Measurements from ENCODE around the gene PRKCZ.
A peak's percentile ranks its signal among the peaks of the same experiment; 100 is the strongest.
"Not testable (repeated sequence)": the region's sequence is repeated elsewhere in the genome, so short reads cannot be mapped to it uniquely, and the experiment has no call there.

The PRKCZ gene

GRCh38 chr1:2121101-2121691, 71.0 kb downstream of the PRKCZ start:
- TF ChIP-seq, protein P1, sequence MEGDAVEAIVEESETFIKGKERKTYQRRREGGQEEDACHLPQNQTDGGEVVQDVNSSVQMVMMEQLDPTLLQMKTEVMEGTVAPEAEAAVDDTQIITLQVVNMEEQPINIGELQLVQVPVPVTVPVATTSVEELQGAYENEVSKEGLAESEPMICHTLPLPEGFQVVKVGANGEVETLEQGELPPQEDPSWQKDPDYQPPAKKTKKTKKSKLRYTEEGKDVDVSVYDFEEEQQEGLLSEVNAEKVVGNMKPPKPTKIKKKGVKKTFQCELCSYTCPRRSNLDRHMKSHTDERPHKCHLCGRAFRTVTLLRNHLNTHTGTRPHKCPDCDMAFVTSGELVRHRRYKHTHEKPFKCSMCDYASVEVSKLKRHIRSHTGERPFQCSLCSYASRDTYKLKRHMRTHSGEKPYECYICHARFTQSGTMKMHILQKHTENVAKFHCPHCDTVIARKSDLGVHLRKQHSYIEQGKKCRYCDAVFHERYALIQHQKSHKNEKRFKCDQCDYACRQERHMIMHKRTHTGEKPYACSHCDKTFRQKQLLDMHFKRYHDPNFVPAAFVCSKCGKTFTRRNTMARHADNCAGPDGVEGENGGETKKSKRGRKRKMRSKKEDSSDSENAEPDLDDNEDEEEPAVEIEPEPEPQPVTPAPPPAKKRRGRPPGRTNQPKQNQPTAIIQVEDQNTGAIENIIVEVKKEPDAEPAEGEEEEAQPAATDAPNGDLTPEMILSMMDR (IDR thresholded peaks at IDR 0.05; ENCODE audit: poor library complexity, severe bottlenecking), result no peak
- no peak overlapping the region for H3K27ac ChIP-seq (ENCODE audit: poor library complexity, severe bottlenecking)
- no peaks in the 10 kb centered on the region for H3K27me3 ChIP-seq (ENCODE audit: insufficient read depth, poor library complexity, severe bottlenecking)
- peaks cover 4% of the 10 kb centered on the region for H3K9me3 ChIP-seq (ENCODE audit: severe bottlenecking)
- no peak for DNase-seq (ENCODE audit: low spot score)
- H3K4me3 ChIP-seq (ENCODE audit: severe bottlenecking), result no peak overlapping the region
- H3K4me1 ChIP-seq (ENCODE audit: insufficient read depth, poor library complexity, severe bottlenecking), result no peaks in the 10 kb centered on the region
- ATAC-seq (ENCODE audit: low read depth), result no peak
- H3K36me3 ChIP-seq (ENCODE audit: low read depth), result no peaks in the 10 kb centered on the region

DNA sequence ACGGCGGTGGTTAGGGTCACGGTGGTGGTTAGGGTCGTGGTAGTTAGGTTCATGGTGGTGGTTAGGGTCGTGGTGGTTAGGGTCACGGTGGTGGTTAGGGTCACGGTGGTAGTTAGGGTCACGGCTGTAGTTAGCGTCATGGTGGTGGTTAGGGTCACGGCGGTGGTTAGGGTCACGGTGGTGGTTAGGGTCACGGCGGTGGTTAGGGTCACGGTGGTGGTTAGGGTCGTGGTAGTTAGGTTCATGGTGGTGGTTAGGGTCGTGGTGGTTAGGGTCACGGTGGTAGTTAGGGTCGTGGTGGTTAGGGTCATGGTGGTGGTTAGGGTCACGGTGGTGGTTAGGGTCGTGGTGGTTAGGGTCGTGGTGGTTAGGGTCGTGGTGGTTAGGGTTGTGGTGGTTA, 71.6 kb downstream of the PRKCZ start:
- H3K27ac ChIP-seq (ENCODE audit: poor library complexity, severe bottlenecking); H3K4me3 ChIP-seq (ENCODE audit: severe bottlenecking); H3K36me3 ChIP-seq (ENCODE audit: low read depth); H3K4me1 ChIP-seq (ENCODE audit: insufficient read depth, poor library complexity, severe bottlenecking); ATAC-seq (ENCODE audit: low read depth); H3K27me3 ChIP-seq (ENCODE audit: insufficient read depth, poor library complexity, severe bottlenecking); H3K9me3 ChIP-seq (ENCODE audit: severe bottlenecking); DNase-seq (ENCODE audit: low spot score): not testable (repeated sequence)

DNA sequence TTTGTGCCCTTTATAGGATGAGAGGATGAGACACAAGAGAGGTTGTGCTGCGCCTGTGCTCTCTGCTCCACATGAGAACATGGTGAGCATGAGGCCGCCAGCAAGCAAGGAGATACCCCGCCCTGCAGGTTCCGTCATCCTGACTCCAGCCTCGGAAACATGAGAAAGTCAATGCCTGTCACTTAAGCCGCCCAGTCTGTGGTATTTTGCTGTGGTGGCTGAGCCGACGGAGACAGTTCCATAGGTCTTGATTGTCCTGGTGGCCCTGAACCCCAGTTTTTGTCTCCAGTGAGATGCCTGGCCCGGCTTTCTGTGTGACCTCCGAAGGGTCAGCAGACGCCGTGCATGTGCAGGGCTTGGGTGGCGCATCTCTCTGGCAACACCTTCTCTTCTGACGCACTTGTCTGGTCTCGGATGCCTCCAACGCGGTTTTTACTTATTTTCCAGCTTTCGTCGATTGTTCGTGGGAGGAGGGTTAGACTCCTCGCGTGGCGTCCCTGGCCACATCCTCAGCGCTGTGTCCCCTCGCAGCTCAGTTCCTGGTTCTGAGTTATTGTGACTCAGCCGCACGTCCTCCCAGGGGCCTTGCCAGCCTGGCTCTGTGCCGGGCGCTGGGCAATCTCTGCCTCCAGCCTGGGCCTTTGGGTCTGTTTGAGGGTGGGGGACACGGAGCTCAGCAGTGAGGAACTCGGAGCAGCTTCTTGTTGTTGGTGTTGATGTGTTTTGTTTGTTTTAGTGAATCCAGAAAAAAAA, 74.4 kb downstream of the PRKCZ start:
- ATAC-seq (ENCODE audit: low read depth) (no peak), DNase-seq (ENCODE audit: low spot score) (peak; percentile 54)
- TF ChIP-seq, protein P1 (IDR thresholded peaks at IDR 0.05; ENCODE audit: poor library complexity, severe bottlenecking), result no peak
- Histone ChIP-seq H3K4me1 (ENCODE audit: insufficient read depth, poor library complexity, severe bottlenecking) (no peaks in the 10 kb centered on the region), H3K4me3 (ENCODE audit: severe bottlenecking) (no peak overlapping the region), H3K27ac (ENCODE audit: poor library complexity, severe bottlenecking) (no peak overlapping the region), H3K9me3 (ENCODE audit: severe bottlenecking) (no peaks in the 10 kb centered on the region), H3K36me3 (ENCODE audit: low read depth) (no peaks in the 10 kb centered on the region), H3K27me3 (ENCODE audit: insufficient read depth, poor library complexity, severe bottlenecking) (no peaks in the 10 kb centered on the region)

- H3K4me3 ChIP-seq (ENCODE audit: severe bottlenecking), result no peak overlapping the region
- H3K9me3 ChIP-seq (ENCODE audit: severe bottlenecking), result no peaks in the 10 kb centered on the region
- ATAC-seq (ENCODE audit: low read depth) (no peak), DNase-seq (ENCODE audit: low spot score) (peak; percentile 55)
- H3K36me3 ChIP-seq (ENCODE audit: low read depth), result no peaks in the 10 kb centered on the region
- H3K4me1 ChIP-seq (ENCODE audit: insufficient read depth, poor library complexity, severe bottlenecking), result no peaks in the 10 kb centered on the region
- no peak overlapping the region for H3K27ac ChIP-seq (ENCODE audit: poor library complexity, severe bottlenecking)
- H3K27me3 ChIP-seq (ENCODE audit: insufficient read depth, poor library complexity, severe bottlenecking), result no peaks in the 10 kb centered on the region
- TF ChIP-seq, protein P1 (IDR thresholded peaks at IDR 0.05; ENCODE audit: poor library complexity, severe bottlenecking), result no peak
These were observed 75.4 kb downstream of the PRKCZ start for GRCh38 chr1:2125350-2126211.

DNA sequence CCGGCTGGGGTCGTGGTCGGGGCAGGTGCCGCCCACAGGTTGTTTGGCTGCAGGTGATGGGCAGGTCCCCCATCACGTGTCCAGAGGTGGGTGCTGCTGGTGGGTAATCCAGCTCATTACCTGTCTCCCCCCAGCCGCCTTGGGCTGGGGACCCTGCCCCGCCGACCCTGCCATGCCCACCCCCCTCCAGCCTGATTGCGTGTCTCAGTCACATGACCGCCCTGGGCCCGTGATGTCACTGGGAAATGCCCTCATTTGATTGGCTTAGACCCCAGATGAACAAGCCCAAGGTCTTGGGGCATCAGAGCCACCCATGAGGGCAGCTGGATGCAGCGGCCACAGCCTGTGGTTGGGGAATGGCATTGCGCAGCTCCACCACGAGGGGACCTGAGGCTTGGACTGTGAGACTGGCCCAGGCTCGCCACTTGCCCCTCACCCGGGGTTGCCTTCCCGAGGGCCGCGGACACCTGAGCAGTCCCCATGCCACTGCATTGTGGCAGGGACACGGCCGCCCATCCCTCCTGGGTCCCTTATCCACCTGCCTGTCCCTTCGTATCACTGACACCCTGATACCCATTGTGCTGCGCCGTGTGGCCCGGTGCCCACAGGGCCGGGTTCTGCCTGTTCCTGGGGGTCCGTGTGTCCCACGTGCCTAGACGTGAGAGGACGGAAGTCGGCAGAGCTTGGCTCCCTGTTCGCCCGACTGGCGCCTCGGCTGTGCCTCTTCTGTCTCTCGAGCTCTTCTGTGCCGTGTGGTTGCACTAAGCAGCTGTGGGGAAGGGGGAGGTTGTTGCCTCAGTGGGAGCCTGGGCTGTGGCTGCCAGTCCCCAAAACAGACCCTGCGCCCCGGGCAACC, 76.3 kb downstream of the PRKCZ start:
- no peaks in the 10 kb centered on the region for H3K27me3 ChIP-seq (ENCODE audit: insufficient read depth, poor library complexity, severe bottlenecking)
- DNase-seq (ENCODE audit: low spot score) (peak; percentile 57), ATAC-seq (ENCODE audit: low read depth) (no peak)
- no peak overlapping the region for H3K4me3 ChIP-seq (ENCODE audit: severe bottlenecking)
- no peaks in the 10 kb centered on the region for H3K9me3 ChIP-seq (ENCODE audit: severe bottlenecking)
- peaks cover 3% of the 10 kb centered on the region for H3K4me1 ChIP-seq (ENCODE audit: insufficient read depth, poor library complexity, severe bottlenecking)
- TF ChIP-seq, protein P1 (IDR thresholded peaks at IDR 0.05; ENCODE audit: poor library complexity, severe bottlenecking), result no peak
- H3K36me3 ChIP-seq (ENCODE audit: low read depth), result no peaks in the 10 kb centered on the region
- no peak overlapping the region for H3K27ac ChIP-seq (ENCODE audit: poor library complexity, severe bottlenecking)
